ENCODE results near the gene BCO2. TPM values are rescaled to one million over a fixed set of nuclear protein-coding genes. Genes with fewer than 3 reads are reported as not detected.

Gene BCO2
- total RNA-seq, 4 donors from 2014 or later: 5.1 to 31.2 (median 20.6) TPM

DNA sequence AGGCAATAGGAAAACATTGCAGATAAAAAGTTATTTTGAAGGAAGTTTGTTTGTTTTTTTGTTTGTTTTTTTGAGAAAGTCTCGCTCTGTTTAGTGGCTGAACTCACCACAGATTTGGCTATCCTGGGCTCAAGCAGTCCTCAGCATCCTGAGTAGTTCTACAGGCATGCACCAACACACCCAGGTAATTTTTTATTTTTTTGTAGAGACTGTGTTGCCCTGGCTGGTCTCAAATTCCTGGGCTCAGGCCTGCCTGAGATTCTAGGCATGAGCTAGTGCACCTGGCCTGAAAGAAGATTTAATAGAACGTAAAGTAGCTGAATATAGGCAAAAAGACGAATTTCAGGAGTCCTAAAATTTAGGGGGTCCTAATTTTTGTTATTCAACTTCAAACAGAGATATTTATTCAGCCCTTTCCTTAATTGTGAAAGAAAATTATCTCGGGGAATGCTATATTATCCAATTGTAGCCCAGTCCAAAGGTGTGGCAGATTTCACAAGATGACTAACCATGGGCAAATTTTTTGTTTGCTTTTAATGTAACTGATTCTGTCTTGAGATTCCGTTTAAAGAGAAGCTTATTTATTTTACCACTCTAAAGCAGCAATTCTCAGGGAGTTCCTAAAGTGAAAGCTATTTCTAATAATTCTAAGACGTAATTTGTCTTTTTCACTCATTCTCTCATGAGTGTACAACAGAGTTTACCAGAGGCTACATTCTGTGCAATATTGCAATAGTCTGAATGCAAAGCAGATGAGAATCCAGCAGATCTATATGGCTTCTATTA, 12.4 kb upstream of the BCO2 start:
- H3K27me3 ChIP-seq: no peaks in the 10 kb centered on the region
- peak overlapping the region in 3 of 4 donors; percentile 40 to 75 (median 42) for H3K27ac ChIP-seq
- TF ChIP-seq POLR2A (IDR thresholded peaks at IDR 0.05) (no peak), EP300 (IDR thresholded peaks at IDR 0.05) (no peak)
- TF ChIP-seq, protein P1, sequence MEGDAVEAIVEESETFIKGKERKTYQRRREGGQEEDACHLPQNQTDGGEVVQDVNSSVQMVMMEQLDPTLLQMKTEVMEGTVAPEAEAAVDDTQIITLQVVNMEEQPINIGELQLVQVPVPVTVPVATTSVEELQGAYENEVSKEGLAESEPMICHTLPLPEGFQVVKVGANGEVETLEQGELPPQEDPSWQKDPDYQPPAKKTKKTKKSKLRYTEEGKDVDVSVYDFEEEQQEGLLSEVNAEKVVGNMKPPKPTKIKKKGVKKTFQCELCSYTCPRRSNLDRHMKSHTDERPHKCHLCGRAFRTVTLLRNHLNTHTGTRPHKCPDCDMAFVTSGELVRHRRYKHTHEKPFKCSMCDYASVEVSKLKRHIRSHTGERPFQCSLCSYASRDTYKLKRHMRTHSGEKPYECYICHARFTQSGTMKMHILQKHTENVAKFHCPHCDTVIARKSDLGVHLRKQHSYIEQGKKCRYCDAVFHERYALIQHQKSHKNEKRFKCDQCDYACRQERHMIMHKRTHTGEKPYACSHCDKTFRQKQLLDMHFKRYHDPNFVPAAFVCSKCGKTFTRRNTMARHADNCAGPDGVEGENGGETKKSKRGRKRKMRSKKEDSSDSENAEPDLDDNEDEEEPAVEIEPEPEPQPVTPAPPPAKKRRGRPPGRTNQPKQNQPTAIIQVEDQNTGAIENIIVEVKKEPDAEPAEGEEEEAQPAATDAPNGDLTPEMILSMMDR (IDR thresholded peaks at IDR 0.05): no peak
- no peak for DNase-seq (ENCODE audit: low spot score in 2 of 2)
- WGBS, 2 donors: 70 to 71% methylated on average over 6 of the region's 6 CpGs
- no peaks in the 10 kb centered on the region for H3K9me3 ChIP-seq
- H3K36me3 ChIP-seq: no peaks in the 10 kb centered on the region
- H3K4me3 ChIP-seq: peak overlapping the region; percentile 13 to 49 (median 20)
- H3K4me1 ChIP-seq: peaks cover 0 to 39% (median 2%) of the 10 kb centered on the region in 4 donors

DNA sequence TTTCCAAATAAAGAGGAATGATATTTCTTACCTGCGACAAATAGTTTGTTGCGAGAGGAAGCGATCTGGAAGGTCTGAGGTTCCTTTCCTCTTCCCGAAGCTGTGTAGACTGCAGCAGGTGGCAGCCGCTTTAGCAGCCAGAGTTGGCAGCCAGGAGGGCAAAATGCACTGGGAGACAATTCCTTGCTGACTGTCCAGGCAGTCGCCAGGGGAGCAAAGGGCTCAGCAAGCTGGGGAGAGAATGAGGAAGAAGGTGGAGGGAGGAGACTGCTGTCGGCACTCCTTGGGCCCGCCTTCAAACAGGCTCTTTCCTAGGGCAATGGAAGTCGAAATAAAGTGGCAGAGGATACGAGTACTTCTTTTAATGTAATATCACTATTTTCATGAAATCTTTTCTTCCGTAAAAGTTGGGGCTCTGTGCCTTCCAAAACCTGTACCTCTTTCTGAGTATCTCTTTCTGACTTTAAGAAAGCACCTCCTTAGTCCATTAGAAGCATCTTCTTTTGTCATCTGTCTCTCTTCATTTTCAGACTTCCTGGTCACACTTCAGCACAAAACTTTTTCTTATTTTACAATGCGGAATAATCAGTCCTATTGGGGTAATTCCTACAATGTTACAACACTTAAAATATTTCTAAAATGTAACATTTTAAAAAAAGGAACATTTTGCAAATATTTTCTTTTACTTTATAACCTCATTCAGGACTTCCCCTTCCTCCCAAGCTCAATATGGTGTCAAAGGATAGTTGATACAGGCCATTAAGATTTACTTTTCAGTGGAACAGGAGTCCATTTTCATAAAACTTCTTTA, 11.2 kb upstream of the BCO2 start, which contains the start of gene IL18:
IL18 (minus strand) TSS at position 220 of the 811 bp plus-strand sequence. CDS start 9,041 bp downstream, outside the sequence.
- peak within 1 kb of the TSS in 3 of 4 donors; percentile 40 to 75 (median 42) for H3K27ac ChIP-seq
- DNase-seq (ENCODE audit: low spot score in 2 of 2): peak in 1 of 2 donors; percentile 33
- H3K27me3 ChIP-seq: no peaks in the 10 kb centered on the region
- H3K4me1 ChIP-seq: peaks cover 0 to 39% (median 2%) of the 10 kb centered on the region in 4 donors
- TF ChIP-seq EP300 (IDR thresholded peaks at IDR 0.05) (peak in 1 of 2 donors; percentile 63), POLR2A (IDR thresholded peaks at IDR 0.05) (peak; percentile 22 to 28)
- TF ChIP-seq, protein P1 (IDR thresholded peaks at IDR 0.05): no peak
- H3K36me3 ChIP-seq: no peaks in the 10 kb centered on the region
- H3K4me3 ChIP-seq: peak within 1 kb of the TSS; percentile 13 to 49 (median 20)
- WGBS, 2 donors: 53 to 61% methylated on average over 12 of the region's 12 CpGs
- H3K9me3 ChIP-seq: no peaks in the 10 kb centered on the region

DNA sequence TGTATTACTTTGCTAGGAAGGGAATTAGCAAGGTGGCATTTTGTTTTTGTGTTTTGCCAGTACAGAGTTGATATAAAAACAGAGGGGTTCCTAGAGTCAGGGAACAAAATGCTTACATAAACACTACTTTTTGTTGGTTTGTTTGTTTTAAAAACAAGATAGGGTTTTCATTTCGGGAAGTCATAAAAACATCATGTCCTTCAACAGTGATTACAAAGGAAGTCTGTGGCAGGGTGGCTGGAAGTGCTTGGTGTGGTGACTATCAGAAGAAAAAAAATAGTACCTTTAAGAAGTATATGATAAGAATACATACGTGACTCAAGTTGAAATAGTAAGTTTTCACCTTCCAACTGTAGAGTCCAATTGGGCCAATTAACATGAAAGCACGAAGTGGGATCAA, 10.3 kb upstream of the BCO2 start:
- Histone ChIP-seq H3K9me3 (no peaks in the 10 kb centered on the region), H3K36me3 (no peaks in the 10 kb centered on the region), H3K4me3 (no peak overlapping the region), H3K4me1 (peaks cover 0 to 30% (median 2%) of the 10 kb centered on the region in 4 donors), H3K27me3 (no peaks in the 10 kb centered on the region), H3K27ac (peak overlapping the region in 2 of 4 donors; percentile 42 to 75)
- 51 to 52% methylated on average over 3 of the region's 3 CpGs for WGBS, 2 donors
- TF ChIP-seq POLR2A (IDR thresholded peaks at IDR 0.05): no peak
- no peak for TF ChIP-seq EP300 (IDR thresholded peaks at IDR 0.05)
- TF ChIP-seq, protein P1 (IDR thresholded peaks at IDR 0.05): no peak
- no peak for DNase-seq (ENCODE audit: low spot score in 2 of 2)

DNA sequence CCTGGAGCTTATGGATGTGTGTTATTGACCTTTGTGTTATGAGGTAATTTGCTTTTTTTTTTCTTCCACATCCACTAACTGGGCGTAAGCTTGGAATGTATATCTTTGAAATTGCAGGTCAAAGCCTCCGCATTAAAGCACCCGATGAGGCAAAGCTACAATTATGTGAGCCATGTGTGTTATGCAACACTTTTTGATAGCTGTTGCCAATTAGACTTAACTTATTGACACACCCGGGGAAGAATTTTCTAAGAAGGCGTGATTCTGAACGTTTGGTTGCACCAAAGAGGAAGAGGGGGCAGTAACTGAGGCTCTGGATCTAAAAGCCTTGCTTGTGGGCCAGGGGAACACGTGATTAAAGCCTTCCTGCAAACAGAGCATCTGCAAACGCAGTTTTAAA, 8.8 kb upstream of the BCO2 start:
- peak in 1 of 2 donors; percentile 31 for DNase-seq (ENCODE audit: low spot score in 2 of 2)
- H3K4me1 ChIP-seq: peaks cover 0 to 16% (median 0%) of the 10 kb centered on the region in 4 donors
- WGBS, 2 donors: 47 to 61% methylated on average over 8 of the region's 8 CpGs
- no peaks in the 10 kb centered on the region for H3K27me3 ChIP-seq
- peak overlapping the region in 1 of 4 donors; percentile 64 for H3K27ac ChIP-seq
- H3K4me3 ChIP-seq: no peak overlapping the region
- no peaks in the 10 kb centered on the region for H3K36me3 ChIP-seq
- TF ChIP-seq EP300 (IDR thresholded peaks at IDR 0.05) (peak in 1 of 2 donors; percentile 25), POLR2A (IDR thresholded peaks at IDR 0.05) (no peak)
- H3K9me3 ChIP-seq: no peaks in the 10 kb centered on the region

DNA sequence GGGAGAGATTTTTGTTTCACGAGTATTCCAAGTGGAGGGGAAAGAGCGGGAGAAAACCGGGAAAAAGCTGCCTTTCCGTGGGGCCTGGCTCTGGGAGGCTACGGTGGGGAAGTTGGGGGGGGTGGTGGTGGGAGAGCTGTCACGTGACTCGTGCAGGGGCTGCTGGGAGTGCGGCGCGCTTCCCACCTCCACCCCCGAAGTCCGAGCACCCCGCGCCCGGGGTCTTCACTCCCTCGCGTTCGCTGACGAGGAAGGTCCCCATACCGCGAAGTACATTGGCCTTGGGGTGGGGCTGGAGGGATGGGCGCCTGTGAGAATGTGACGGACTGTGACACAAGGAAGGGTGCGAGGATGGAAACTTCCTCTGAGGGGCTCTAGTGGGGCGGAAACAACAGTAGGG, 8.2 kb upstream of the BCO2 start, which contains the start of gene TEX12:
TEX12 (plus strand) TSS at position 228 of the 400 bp plus-strand sequence. CDS start 1,897 bp downstream, outside the sequence.
- whole genome bisulfite sequencing, 2 donors: 82 to 83% methylated on average over 25 of the region's 25 CpGs
- no peak for DNase-seq (ENCODE audit: low spot score in 2 of 2)
- Histone ChIP-seq H3K4me3 (no peak within 1 kb of the TSS), H3K27ac (peak within 1 kb of the TSS in 1 of 4 donors; percentile 64), H3K9me3 (no peaks in the 10 kb centered on the region), H3K4me1 (peaks cover 0 to 14% (median 0%) of the 10 kb centered on the region in 4 donors), H3K27me3 (no peaks in the 10 kb centered on the region), H3K36me3 (no peaks in the 10 kb centered on the region)
- TF ChIP-seq, protein P1 (IDR thresholded peaks at IDR 0.05): no peak
- TF ChIP-seq POLR2A (IDR thresholded peaks at IDR 0.05): no peak
- TF ChIP-seq EP300 (IDR thresholded peaks at IDR 0.05): no peak
